DMS153 (cell line): ENCODE results near the gene PROS1.

Source experiments
- DNase-seq: peaks from one replicate; lab custom pipeline; 2025; lab: John Stamatoyannopoulos, UW

The PROS1 gene

GRCh38 chr3:93973131-93974126 is at the start of gene PROS1:
PROS1 (minus strand) TSS chr3:93973896; CDS start chr3:93973749, 147 bp downstream.
- DNase-seq = peak; percentile 59

- DNase-seq = no peak
These were observed 46.6 kb upstream of the PROS1 start for GRCh38 chr3:94020293-94020692.

GRCh38 chr3:94019659-94020058 is 46.0 kb upstream of the PROS1 start:
- DNase-seq = no peak

GRCh38 chr3:94015025-94015424 is 41.3 kb upstream of the PROS1 start:
- DNase-seq = no peak

- no peak for DNase-seq
These were observed 38.5 kb upstream of the PROS1 start for GRCh38 chr3:94012185-94012584.

- no peak for DNase-seq
These were observed 37.6 kb upstream of the PROS1 start for GRCh38 chr3:94011233-94011711.

GRCh38 chr3:94009608-94010007 is 35.9 kb upstream of the PROS1 start:
- DNase-seq = no peak

GRCh38 chr3:94008253-94008652 is 34.6 kb upstream of the PROS1 start:
- no peak for DNase-seq

GRCh38 chr3:94004301-94004910 is 30.7 kb upstream of the PROS1 start:
- DNase-seq = peak; percentile 16

- no peak for DNase-seq
These were observed 28.3 kb upstream of the PROS1 start for GRCh38 chr3:94001827-94002495.

GRCh38 chr3:94001191-94001590 is 27.5 kb upstream of the PROS1 start:
- DNase-seq = no peak

GRCh38 chr3:93994056-93994455 is 20.4 kb upstream of the PROS1 start:
- DNase-seq = no peak

- DNase-seq = no peak
These were observed 18.5 kb upstream of the PROS1 start for GRCh38 chr3:93992207-93992606.

GRCh38 chr3:93991631-93992030 is 17.9 kb upstream of the PROS1 start:
- no peak for DNase-seq

GRCh38 chr3:93989241-93989640 is 15.5 kb upstream of the PROS1 start:
- no peak for DNase-seq

- DNase-seq = no peak
These were observed 15.1 kb upstream of the PROS1 start for GRCh38 chr3:93988764-93989163.

- no peak for DNase-seq
These were observed 14.6 kb upstream of the PROS1 start for GRCh38 chr3:93988283-93988682.

GRCh38 chr3:93984618-93985017 is 10.9 kb upstream of the PROS1 start:
- no peak for DNase-seq

GRCh38 chr3:93983408-93983807 is 9.7 kb upstream of the PROS1 start:
- DNase-seq = no peak

- no peak for DNase-seq
These were observed 8.0 kb upstream of the PROS1 start for GRCh38 chr3:93981649-93982048.

GRCh38 chr3:93979850-93980676 is 6.4 kb upstream of the PROS1 start, which contains the start of gene ARL13B:
ARL13B (plus strand) TSS chr3:93980155; CDS start chr3:93980424, 269 bp downstream.
- DNase-seq = peak; percentile 97
